GM21717 (cell line): ENCODE results near the gene UFSP2.
"Not testable (repeated sequence)": the region's sequence is repeated elsewhere in the genome, so short reads cannot be mapped to it uniquely, and the experiment has no call there.

Experiments
- ATAC-seq: cut with Tn5 transposase; IDR thresholded peaks from one replicate; pipeline ENCODE4 v1.9.1; 2021; ENCODE audit warnings: mild to moderate bottlenecking, moderate library complexity; ENCODE audit not compliant: unreplicated experiment

Gene UFSP2

DNA sequence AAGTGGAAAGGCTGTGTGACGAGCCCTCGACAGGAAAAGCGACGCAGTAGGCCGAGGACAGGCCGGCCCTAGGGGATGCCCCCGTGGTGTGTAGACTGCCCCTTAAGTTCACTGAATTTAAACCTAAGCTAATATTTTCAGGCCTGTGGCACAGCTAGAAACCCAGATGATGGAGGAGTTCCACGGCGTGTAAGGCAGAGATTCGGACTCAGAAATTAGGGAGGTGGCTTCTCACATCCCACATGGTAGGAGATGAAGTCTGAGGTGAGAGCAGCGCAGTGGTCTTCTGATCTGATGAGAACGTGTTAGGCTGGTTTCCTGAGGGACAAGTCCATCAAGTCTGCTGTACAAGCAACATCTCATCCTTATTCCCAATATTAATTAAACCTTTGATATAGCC, 37.8 kb downstream of the UFSP2 start:
- ATAC-seq, result no peak

DNA sequence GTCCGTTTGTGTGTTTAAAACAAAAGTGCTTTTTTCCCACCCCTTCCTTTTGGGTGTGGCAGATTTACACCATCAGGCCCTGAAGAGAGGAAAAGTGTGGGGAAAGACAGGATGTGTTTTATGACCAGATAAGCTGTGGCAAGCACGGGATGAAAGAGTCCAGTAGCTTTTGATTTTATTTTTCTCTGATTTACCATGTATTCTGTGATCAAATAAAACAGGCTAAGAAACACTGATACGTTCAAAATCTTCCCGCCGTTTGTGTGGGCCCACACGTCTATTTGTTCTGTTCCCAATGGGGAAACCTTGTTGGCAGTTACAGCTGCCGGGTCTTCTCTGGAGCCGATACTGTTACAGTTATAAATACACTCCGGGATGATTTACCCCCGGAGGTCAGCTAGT, 40.8 kb downstream of the UFSP2 start:
- ATAC-seq, result no peak

DNA sequence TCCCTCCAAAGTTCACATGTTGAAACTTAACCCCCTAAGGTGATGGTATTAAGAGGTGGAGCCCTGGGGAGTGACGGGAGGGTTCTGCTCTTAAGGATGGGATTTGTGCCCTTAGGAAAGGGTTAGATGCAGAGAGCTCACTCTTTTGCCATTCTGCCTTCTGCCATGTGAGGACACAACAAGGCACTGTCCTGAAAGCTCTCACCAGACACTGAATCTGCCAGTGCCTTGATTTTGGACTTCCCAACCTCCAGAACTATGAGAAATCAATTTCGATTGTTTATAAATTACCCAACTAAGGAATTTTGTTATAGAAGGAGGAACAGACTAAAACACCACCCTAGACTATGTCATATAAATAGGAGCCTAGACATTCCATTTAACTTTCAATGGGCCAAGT, 41.7 kb downstream of the UFSP2 start:
- ATAC-seq, result no peak

GRCh38 chr4:185383451-185383850, 42.3 kb downstream of the UFSP2 start:
- no peak for ATAC-seq

- no peak for ATAC-seq
These were observed 43.0 kb downstream of the UFSP2 start for GRCh38 chr4:185382754-185383153.

GRCh38 chr4:185381288-185382196, 44.2 kb downstream of the UFSP2 start:
- ATAC-seq, result no peak

DNA sequence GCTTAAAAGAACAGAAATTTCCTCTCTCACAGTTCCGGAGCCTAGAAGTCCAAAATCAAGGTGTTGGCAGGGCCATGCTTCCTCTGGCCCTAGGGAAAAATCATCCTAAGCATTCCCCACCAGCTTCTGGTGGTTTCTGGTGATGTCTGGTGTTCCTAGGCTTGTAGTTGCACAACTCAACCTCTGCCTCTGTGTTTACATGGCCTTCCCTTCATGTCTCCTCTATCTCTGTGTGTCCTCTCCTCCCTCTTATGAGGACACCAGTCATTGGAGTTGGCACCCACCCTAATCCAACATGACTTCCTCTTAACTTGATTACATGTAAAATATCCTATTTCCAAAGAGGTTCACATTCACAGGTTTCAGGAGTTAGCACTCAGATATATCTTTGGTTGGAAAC, 45.4 kb downstream of the UFSP2 start:
- no peak for ATAC-seq

DNA sequence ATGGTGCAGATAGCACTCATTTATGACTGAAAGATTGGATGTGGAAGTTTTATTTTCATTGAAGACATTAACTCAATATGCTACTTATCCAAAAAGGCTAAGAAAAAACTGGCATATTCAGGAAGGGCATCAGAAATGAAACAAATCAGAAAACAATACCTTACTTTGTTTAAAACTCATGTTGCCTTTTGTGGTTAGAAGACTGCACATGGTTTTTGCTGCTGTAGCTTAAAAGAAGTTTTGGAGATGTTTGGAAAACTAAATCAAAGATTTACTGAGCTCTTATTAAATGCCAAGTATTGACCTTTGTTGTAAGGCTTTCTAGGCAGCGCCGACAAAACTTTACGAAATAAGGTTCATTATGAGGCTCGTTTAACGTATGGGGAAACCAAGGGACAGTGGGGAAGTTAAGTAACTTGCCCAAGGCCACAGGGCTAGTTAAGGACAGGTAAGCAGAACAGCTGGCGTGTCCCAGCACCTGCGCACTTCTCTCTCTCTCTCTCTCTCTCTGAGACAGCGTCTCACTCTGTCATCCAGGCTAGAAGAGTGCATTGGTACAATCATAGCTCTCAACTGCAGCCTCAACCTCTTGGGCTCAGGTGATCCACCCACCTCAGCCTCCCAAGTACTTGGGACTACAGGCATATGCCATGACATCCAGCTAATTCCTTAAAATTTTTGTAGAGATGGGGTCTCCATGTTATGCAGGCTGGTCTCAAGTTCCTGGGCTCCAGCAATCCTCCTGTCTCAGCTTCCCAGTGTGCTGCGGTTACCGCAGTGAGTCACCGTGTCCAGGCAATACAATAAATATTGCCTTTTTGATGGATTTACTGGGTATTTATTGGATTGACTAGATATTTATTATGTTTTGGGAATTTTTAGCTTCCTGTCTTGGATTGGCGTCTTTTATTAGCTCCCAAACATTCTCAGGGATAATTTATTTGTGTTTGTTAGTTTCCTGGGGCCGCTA, 46.2 kb downstream of the UFSP2 start:
- no peak for ATAC-seq

DNA sequence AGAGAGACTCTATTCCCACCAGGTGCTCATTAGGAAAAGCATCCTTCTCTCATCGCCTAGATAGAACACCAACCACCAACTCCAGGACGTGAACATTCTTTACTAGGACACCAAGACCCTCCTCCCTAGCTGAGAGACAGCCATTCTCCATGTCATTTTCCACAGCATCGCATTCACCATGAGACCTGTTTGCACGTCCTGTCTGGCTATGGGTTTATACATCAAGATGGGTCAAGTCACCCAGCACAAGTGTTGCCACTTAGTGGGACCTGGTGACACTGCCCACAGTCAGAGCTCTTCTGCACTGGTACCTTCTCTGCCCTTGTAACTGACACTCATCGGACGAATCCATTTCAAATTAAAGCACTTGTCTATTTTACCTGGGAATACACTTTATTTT, 47.5 kb downstream of the UFSP2 start:
- ATAC-seq, result no peak

- ATAC-seq, result no peak
These were observed 51.2 kb downstream of the UFSP2 start for GRCh38 chr4:185374573-185374972.

GRCh38 chr4:185374027-185374426, 51.7 kb downstream of the UFSP2 start:
- no peak for ATAC-seq

- no peak for ATAC-seq
These were observed 54.1 kb downstream of the UFSP2 start for GRCh38 chr4:185371702-185372101.

DNA sequence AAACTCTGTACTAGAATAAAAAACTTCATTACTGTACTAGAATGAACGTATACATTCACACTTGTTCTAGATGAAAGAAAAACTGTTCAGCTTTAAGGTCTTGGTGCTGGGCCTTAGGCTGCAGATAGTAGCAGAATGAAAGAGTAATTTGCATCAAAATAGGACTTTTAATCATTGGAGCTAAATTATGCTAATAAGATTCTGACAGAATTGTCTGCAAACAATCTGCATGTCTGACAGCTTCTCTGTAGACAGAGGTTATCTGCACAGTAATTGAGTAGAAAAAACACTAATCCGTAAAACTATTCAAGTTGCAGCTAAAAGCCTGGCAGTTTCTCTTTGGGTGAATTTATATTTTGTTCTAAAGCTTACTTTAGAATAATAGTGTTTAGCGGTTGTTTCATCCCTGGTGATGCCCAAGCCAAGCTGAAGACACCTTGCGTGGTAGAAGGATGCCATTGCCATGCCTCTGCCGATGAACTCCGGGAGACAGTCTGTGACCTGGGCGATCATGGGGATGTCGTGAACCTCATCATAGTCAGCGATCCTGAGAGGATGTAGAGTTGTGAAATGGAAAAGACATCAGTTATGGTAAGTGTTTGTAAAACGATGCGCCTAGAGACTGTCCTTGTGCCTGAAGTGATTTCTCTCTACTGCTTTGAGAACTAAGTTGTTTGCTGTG, 55.4 kb downstream of the UFSP2 start:
- no peak for ATAC-seq

DNA sequence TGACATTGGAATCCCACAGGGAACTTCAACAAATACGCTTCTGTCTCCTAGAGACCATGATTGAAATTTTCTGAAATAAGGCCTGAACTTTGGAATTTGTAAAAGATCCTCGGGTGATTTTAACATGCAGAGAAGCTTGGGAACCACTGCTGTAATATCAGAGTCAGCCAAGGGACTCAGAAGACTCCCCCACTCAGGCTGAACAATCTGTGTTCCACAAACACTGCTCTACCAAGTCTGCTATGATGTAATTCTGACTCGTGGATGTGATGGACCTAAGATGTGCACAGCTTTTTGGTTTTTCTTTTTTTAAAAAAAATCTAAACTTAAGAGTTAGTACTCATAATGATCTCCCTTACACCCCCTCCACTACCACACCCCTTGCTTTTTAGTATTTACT, 56.0 kb downstream of the UFSP2 start:
- ATAC-seq, result no peak

GRCh38 chr4:185364886-185365285, 60.9 kb downstream of the UFSP2 start:
- ATAC-seq, result no peak

DNA sequence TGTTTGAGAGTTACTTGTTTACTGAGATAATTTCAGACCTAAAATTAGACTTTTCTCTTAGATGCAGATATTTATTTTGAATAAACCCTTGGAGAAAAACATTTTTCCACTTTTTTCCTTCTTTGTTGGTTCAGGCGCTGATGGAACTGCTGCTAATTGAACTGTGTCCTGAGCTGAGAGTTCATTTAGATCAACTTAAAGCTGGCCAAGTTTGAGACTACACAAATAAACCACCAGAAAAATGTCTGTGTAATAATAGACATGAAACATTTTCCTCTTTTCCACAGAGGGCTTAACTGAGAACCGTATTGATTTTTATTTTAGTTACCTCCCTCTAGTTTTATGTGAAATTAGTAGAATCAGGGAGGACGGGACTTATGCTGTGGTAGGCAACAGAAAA, 62.5 kb downstream of the UFSP2 start:
- no peak for ATAC-seq

DNA sequence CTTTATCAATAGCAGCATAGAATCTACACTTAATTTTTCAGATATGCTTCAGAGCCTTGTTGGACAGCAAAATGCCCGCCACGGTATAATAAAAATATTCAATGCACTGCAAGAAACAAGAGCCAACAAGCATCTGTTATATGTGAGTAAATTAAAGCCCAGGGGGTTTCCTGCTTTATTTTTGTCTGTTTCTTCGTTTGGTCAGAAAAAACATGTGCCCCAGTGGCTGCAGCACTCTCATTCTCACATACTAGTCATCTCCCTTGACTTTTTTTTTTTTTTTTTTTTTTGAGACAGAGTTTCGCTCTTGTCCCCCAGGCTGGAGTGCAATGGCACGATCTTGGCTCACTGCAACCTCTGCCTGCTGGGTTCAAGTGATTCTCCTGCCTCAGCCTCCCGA, 63.2 kb downstream of the UFSP2 start:
- ATAC-seq, result not testable (repeated sequence)

DNA sequence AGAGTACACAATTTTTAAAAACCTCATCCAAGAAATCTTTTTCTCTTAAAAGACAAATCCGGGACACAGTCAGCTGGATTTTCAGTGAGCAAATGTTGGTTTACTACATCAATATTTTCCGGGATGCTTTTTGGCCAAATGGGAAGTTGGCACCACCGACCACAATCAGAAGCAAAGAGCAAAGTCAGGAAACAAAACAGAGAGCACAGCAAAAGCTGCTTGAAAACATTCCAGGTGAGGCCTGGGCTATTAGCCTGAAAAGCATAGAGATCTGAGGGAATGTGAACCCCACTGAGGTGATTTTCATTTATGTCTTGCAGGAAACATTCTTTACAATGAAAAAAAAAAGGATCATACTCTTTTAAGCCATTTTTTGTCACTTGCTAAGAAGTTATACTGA, 63.9 kb downstream of the UFSP2 start:
- ATAC-seq, result no peak

DNA sequence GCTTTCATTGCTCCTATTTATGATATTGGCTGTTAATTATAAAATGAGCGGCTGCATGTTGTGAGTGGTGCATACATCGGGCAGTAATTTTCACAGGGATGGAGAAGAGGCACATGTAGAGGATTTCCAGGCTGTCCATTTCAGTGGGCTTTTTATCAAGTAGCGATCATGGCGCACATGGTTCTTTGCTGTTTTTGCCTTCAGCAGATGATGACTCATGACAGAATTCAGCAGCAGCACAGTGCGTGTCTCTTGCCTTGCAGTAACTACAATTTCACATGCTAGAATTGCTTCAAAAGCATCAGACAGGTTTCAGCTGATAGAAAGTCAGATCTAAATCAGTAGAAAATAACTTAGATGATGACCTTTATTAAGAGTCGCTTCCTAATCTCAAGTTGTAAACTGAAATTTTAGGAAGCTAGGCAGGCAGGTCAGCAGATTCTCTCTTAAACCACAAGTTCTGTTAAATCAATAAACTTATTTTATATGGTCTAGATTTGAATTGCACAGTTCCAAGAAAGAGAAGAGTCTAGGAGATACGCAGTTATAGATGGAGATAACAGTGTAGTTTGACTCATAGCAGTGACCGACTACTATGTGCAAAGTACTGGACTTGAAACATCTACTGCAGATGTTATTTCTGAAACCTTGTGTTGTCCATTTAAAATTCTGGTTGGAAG, 65.9 kb downstream of the UFSP2 start:
- ATAC-seq, result no peak

DNA sequence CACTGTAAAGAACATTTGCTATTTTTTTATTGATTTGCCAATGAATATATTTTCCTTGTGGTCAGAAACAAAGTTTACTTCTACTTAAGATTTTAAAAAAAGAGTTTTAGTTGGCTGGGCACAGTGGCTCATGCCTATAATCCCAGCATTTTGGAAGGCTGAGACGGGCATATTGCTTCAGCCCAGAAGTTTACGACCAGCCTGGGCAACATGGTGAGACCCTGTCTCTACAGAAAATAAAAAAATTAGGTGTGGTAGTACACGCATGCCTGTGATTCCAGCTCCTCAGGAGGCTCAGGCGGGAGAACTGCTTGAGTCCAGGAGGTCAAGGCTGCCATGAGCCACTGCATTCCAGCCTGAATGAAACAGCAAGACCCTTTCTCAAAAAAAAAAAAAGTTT, 66.8 kb downstream of the UFSP2 start:
- ATAC-seq, result no peak

- ATAC-seq, result no peak
These were observed 67.2 kb downstream of the UFSP2 start for GRCh38 chr4:185358514-185358913.
